GM18907 (cell line): ENCODE measurements around the gene GPR158.

ENCODE experiments used
- ATAC-seq: cut with Tn5 transposase; IDR thresholded peaks from one replicate; pipeline ENCODE4 v1.9.1; 2021; ENCODE audit warnings: mild to moderate bottlenecking, moderate library complexity; ENCODE audit not compliant: unreplicated experiment

The GPR158 gene

DNA sequence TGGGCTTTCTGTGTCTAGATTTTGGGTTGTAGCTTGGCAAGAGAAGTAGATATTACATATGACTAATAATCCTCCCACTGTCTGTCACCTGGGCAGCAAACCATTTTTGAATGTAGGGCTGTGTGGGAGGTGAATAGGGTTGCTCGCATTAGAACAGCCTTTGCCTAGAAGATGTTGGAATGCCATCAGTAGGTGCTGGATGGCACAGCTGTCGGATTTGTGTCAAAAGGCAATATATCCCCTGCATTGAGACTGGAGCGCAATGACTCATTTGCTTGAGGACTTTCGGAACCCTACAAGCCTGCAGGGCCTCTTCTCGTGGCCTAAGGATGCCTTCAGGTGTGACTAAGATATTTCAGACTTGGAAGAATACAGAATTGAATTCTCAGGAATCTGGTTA lies 323.8 kb downstream of the GPR158 start:
- ATAC-seq, result no peak

- no peak for ATAC-seq
Observed at GRCh38 chr10:25501912-25502311, 327.1 kb downstream of the GPR158 start.

DNA sequence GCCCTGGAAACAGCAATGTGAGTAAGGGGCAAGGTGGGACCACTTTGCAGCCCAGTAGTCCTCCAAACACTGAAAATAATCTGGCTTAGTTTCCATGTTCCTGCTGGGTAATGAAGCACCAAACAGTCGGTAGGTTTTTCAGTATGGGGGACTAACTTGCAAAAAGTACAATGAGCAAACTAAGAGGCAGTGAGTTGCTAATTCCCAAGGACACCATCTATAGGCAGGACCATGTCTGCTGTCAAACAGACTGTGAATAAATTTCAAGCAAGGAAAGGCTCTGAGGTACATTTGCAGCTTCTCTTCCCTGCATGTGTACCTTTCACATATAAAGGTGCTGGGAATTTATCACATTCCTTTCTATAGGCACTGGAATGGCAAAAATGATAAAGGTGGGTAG lies 327.7 kb downstream of the GPR158 start:
- ATAC-seq, result no peak

- ATAC-seq, result no peak
Observed at GRCh38 chr10:25504306-25504705, 329.5 kb downstream of the GPR158 start.

GRCh38 chr10:25504838-25505237 lies 330.0 kb downstream of the GPR158 start:
- no peak for ATAC-seq

DNA sequence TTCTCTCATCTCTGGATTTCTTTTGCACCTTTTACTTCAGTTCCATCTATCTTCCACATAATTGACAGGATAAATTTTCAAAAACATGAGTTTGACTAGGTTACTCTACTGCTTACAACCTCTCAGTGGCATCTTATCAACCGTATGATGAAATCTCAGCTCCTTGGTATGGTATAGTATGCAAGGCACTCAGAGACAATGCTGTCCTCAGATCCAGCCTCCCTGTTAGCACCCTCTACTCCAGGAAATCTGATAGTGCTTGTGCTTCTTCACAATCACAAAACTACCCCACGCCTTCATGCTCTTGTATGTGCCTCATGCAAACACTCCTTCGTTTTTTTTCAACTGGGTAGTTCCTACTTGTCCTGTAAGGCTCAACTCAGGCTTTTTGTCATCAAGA lies 330.7 kb downstream of the GPR158 start:
- ATAC-seq, result no peak

DNA sequence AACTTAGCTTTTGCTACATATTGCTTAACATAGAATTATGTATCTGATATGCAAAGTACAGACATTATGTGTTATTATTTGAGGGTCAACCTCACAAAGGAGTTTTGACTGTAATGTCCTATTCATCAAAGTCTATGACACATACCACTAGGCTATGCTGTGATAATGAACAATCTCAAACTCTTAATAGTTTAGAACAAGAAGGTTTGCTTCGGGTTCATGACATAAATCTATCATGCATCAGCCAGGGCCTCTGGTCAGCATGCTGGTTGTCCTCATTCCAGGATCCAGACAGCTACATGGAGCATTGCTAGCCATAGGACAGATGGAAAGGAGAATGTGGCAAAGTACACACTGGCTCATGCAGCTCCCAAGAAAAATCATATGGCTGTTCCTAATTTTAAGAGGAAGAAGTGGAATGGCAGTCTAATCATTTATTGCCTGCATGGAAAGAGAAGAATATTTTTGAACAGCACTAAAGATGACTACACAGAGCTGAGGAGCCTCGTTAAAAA lies 332.1 kb downstream of the GPR158 start:
- ATAC-seq, result no peak

- ATAC-seq, result no peak
Observed at GRCh38 chr10:25508112-25508815, 333.5 kb downstream of the GPR158 start.

DNA sequence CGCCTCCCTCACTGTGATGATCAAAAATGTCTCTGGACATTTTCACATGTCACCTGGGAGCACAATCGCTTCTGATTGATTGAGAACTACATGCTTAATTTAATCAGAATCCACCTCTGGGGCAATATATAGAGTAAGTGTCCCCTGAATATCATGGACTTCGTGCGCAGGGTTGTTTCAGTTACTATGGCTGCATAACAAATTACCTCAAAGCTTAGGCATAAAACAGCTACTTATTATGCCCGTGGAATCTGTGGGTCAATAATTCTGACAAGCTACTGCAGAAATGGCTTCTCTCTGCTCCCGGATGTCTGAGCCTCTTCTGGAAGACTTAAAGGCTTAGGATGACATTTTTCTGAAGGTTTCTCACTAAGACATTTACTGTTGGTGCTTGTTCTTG lies 334.4 kb downstream of the GPR158 start:
- ATAC-seq, result no peak

- no peak for ATAC-seq
Observed at GRCh38 chr10:25522294-25522693, 347.5 kb downstream of the GPR158 start.

GRCh38 chr10:25522946-25523608 lies 348.3 kb downstream of the GPR158 start:
- no peak for ATAC-seq

DNA sequence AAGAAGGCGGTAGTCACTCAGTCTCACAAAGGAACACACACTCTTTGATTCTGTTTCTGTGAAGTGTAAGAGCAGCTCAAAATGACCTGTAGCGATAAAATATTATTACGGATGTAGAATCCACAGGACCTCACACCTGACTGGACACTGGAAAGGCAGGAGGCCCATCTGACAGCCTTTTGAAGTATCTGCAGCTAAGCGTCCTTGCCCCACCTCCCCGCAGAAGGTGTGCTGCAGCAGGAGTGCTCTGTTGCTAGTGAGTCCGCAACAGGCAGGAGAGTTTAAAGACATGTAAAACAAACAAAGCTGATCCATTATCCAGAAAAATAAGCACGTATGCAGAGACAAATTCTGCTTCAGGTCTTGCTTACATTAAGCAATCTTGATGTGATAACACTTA lies 355.5 kb downstream of the GPR158 start:
- no peak for ATAC-seq

GRCh38 chr10:25531457-25532061 lies 356.8 kb downstream of the GPR158 start:
- no peak for ATAC-seq

DNA sequence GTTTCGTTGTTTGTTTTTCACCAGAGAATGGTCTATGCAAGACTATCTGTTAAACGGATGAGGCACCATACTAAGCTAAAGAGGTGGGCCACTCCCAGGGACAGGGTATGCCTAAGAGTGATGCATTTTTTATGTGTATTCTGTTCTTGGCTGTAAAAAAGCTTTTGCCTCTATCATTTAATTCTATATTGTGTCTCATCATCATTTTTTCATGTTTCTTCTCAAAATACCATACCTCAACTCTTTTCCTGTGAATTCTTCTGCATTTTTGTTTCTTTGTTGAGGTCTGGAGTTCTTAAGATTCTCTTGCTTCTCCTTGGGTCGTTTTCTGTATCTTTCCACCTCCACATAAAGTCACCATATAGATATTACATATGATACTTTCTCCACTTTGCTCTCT lies 357.4 kb downstream of the GPR158 start:
- no peak for ATAC-seq

DNA sequence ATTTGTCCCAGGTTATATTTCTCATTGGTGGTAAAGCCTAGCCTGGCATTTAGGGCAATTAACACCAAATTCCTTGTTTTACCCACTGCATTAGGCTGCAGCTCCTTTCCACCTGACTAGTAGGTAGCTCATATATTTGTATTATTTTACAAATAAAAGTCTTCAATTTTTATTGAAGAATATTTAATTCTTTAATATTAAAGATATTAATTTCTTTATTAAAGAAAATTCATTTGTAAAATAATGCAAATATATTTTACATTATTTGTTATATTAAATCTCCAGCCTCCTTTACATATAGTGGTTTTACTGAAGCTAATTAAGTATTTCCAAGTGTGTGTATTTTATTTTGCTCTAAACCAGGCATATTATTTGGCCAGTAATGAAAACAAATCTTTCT lies 361.2 kb downstream of the GPR158 start:
- ATAC-seq, result no peak

DNA sequence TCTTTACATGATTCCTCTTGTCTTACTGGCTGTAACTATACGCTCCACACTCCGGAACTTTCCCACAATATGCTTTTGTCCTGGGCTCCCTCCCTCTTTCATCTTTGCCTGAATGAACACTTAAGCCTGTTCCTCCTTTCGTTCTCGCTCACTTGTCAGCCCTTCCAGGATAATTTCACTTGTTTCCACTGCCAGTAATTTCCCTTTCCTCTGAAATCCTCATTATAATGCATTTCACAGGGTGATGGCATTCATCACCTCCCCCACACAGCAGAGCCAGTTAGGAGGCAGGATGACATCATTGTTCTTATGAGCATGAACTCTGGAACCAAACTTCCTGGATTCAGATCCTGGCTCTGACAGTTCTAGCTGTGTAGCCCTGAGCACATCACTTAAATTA lies 372.6 kb downstream of the GPR158 start:
- ATAC-seq, result no peak

GRCh38 chr10:25552283-25552919 lies 377.6 kb downstream of the GPR158 start:
- no peak for ATAC-seq

DNA sequence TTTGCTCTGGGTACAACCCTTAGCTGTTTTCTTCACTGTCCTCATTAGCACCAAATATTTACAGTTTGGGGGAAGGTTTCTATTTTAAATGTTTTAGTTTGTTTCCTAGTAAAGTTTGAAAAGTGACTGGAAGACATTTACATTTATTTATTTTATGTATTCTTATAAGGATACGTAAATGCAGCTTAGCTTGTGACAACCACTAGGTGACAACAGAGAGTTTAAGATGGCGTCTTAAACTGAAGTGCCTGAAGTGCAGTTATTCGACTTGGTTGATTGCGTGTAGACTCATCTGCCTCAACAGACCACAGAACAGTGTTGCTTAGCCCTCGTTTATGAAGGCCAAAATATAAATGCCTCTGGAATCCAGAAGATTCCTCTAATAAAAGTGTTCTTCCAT lies 381.1 kb downstream of the GPR158 start:
- no peak for ATAC-seq

DNA sequence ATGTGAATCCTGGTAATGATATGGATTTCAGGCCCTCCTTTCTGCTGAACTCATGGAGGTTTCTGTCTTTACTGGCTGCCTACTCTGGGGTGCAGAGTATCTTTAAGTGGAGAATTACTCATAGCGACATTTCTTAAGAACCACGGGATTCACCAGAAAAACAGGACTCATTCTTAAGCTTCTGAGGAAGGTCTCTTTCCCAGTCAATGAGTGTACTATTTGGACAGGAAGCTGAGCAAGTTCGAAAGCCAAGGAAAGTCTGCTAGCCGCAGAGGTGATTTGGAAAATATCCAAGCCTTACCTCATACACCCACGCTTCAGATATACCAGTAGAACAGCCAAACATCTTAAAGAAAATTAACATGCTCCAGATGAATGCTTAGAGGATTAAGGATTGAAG lies 381.7 kb downstream of the GPR158 start:
- ATAC-seq, result no peak

GRCh38 chr10:25557136-25557535 lies 382.3 kb downstream of the GPR158 start:
- ATAC-seq, result no peak

- ATAC-seq, result no peak
Observed at GRCh38 chr10:25561758-25562157, 387.0 kb downstream of the GPR158 start.

DNA sequence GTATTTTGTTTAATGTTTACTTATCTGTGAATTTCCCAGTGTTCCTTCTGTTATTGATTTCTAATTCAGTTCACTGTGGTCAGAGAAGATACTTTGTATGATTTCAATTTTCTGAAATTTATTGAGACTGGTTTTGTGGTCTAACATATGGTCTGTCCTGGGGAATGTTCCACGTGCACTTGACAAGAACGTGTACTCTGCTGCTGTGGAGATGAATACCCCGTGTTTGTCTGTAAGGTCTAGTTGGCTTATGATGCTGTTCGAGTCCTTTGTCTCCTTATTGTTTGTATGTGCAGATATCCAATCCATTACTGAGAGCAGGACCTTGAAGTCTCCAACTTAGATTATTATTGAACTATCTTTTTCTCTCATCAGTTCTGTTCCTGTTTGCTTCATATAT lies 387.7 kb downstream of the GPR158 start:
- ATAC-seq, result no peak
